COLO668 (cell line): Measurements from ENCODE around the gene TAX1BP1.
"Not testable (repeated sequence)": the region's sequence is repeated elsewhere in the genome, so short reads cannot be mapped to it uniquely, and the experiment has no call there.

Source experiments
- DNase-seq: peaks from one replicate; lab custom pipeline; 2025; ENCODE audit not compliant: unreplicated experiment; lab: John Stamatoyannopoulos, UW

TAX1BP1 gene

DNA sequence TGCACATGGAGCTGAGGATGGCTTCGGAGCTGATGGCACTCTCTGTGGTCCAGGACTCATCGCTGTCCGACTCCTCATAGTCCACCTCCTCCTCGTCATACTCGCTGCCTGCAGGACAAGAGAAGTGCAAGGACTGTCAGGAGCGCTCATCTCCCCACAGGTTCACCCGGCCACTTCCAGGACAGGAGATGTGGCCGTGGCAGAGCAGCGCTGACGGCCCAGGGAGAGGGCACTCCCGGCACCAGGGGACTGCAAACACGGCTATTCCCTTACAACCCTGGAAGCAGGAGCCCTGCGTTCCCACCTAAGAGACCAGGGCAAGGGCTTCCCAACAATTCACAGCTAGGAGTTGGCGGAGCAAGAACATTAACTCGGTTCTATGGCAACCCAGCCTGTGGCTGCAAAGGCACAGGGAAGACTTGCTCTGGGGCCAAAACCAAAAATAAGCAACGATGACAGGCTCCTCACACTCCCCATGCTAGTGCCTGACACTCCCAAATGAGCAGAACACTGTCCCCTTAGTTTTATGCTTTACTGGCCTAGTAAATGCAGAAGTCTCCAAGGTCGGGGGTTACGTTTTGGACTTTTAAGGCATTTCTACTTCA is 100.9 kb downstream of the TAX1BP1 start:
- DNase-seq = no peak

- no peak for DNase-seq
These were observed 102.2 kb downstream of the TAX1BP1 start for GRCh38 chr7:27842094-27842692.

GRCh38 chr7:27842851-27843250 is 102.9 kb downstream of the TAX1BP1 start:
- DNase-seq = no peak

DNA sequence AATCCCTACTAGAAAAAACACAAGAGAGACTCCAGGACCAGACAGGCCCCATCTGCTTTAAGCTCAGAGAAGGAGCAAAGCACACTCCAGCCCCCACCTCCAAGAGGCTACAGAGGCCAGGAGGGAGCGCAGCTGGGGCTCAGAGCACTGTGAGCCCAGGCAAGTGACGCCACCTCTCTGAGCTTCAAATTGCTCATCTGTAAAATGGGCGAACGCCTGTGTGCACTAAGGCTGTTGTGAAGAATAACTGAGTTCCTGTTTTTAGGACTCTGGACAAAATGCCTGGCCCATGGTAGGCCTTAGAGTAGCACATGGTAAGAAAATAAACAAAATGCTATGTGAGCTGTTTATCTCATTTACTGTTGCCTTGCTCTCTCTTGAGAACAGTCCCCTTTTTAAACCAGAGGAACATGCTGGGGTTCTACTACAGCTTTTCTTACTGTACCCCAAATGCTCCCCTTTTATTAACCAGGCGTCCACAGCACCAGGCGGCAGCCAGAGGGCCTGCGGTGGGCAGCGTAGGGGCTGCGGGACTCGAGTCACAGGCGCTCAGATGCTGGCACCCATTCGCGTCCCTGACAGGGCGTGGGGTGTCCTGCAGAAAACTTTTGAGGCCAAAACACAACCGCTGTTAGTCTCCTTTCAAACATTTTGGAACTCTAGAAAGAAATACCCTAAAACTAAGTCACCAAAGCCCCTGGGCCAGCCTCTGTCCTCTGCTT is 103.8 kb downstream of the TAX1BP1 start:
- DNase-seq = no peak

- DNase-seq = no peak
These were observed 106.4 kb downstream of the TAX1BP1 start for GRCh38 chr7:27846388-27846787.

DNA sequence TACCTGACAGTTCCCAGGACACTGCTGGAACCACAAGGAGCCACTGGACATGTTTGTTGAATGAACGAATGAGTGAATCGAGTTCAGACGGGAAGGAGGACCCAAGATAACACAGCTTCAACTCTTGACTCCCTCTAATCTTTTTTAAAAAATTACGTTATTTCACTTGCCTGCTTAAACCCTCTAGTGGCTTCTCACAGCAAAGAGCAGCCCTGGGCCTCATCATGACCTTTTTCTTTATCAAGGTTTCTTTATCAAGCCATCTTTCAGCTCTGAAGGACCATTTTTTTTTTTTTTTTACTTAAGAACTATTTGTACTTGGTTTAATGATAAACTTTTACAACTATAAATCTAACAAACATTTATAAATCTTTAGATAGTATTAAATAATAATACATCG is 110.6 kb downstream of the TAX1BP1 start:
- no peak for DNase-seq

DNA sequence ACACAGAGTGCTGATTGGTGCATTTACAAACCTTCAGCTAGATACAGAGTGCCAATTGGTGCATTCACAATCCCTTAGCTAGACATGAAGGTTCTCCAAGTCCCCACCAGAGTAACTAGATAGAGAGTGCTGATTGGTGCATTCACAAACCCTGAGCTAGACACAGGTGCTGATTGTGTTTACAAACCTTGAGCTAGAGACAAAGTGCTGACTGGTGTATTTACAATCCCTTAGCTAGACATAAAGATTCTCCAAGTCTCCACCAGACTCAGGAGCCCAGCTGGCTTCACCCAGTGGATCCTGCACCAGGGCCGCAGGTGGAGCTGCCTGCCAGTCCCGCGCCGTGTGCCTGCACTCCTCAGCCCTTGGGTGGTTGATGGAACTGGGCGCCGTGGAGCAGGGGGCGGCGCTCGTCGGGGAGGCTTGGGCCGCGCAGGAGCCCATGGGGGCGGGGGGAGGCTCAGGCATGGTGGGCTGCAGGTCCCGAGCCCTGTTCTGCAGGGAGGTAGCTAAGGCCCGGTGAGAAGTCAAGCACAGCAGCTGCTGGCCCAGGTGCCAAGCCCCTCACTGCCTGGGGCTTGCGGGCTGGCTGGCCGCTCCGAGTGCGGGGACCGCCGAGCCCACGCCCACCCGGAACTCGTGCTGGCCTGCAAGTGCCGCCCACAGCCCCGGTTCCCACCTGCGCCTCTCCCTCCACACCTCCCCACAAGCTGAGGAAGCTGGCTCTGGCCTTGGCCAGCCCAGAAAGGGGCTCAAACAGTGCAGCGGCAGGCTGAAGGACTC is 116.9 kb downstream of the TAX1BP1 start:
- not testable (repeated sequence) for DNase-seq

DNA sequence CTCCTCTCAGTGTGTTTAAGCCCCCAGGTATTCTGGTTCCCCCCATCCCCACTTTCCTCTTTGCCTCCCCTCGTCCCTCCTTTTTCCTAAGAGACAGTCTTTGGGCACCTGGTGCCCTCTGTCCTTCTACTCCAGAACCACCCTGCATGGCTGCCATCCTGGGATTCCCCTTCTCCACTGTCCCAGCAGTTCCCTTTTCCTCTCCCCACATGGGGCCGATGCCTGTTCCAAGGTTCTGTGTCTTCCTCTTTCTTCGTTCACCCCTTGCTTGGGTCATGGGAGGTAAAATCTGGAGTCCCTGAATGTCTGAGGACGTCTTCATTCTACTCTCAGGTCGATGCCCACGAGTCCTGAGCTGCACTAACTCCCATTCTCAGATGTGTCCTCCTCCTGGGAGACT is 120.8 kb downstream of the TAX1BP1 start:
- DNase-seq = no peak

GRCh38 chr7:27861747-27862146 is 121.8 kb downstream of the TAX1BP1 start:
- DNase-seq = no peak

DNA sequence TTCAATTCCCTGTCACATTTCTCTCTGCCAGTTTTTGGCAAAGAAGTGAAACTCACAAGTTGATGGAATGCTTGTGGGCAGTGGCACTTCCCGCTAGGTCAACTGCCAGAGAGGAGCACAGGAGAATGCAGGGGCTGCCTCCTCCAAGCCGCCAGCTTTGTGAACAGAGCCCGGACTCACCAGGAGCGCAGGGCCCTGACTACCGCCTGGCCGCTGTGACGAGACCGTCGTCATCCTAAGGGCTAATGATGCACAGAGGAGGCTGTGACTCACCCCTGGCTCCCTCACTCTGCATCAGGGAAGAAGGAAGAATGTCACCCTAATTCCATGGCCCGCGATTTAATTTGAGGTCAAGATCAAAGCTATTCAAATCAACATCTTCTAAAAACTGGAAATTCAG is 123.9 kb downstream of the TAX1BP1 start:
- no peak for DNase-seq

DNA sequence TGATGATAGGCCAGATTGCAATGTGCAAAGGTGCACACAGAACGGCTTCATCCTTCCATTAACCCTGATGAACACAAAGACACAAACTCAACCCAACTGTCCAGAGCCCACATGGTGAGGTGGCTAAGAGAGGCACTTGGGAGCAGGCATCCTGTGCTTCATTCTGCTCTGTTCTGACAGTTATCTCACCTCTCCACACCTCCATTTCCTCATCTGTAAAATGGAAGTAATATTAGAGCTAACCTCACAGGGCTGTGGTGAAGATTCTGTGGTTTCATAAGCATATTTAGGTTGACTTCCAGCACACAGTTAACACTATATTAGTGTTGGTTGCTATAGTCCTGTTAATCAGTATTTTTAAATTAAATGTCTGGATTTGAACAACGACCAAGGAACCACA is 126.3 kb downstream of the TAX1BP1 start:
- no peak for DNase-seq

DNA sequence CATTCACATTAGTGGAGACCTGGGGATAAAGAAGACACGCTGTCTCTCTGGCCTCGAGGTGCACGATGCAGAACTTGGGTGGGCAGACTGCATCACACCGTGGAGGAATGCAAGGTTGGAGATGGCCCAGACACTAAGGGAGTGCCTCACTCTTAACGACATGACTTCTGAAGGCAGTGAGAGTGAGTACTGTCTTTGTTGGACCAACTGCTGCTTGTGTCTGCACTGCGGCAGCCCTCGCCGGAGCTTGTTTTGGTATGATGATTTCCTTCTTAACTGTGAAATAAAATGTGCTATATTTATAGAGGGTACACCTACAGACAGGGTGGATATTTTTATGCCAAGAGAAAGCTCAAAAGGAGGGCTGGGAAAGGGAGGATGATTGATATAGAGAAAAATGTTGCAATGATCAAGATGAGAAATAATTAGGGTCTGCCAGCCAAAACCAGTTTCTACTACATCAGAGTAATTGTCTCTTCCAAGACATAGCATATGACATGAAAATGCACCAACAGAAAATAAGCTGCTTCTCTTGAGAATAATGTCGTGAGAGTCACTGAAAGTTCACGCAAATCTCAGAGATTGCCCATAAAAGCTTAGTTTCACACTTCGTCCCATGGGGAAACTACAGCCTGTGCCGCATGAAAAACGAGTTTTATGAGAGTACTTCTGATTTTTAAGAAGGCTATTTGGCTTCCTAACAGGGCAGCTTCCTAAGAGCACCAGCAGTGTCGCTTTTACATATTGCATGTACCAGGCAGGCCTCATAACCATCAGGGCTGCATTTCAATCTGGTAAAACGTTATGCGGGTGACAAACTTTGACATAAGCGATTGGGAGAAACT is 127.1 kb downstream of the TAX1BP1 start:
- no peak for DNase-seq

DNA sequence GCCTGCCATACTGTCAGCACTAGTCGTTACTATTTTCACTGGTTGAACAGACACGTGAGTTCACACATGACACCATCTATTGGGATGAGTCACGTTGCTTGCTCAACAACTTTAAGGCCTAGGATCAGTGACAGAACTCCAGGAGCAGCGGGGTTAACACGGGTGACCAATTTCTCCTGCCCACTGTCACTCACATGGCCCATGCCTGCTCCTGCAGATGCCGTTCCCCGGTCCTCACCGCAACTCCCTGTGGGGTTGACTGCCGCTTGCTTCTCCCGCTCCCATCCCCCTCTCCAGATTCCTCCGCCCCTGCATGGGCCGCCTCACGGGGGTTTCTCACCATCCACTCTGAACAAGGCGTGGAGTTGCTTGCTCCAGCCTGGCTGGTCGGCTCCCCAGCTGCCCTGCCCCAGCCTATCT is 128.2 kb downstream of the TAX1BP1 start:
- DNase-seq = no peak

DNA sequence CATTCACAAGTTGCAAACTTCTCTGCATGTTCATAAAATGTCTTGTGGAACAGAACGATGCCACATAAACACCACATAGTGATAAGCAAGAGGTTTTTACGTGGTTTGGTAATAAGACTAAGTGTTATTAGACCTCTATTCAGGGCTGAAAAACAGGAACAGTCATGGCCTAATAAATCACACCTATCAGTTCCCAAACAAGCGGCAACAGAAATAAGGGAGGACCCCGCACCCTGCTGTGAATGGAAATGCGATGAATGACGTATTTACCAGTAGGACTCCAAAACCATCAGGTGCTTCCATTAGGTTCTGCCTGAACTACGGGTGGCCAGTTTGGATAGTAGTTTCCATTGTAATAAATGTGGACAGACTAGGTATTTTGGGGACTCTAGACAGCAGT is 129.1 kb downstream of the TAX1BP1 start:
- no peak for DNase-seq

DNA sequence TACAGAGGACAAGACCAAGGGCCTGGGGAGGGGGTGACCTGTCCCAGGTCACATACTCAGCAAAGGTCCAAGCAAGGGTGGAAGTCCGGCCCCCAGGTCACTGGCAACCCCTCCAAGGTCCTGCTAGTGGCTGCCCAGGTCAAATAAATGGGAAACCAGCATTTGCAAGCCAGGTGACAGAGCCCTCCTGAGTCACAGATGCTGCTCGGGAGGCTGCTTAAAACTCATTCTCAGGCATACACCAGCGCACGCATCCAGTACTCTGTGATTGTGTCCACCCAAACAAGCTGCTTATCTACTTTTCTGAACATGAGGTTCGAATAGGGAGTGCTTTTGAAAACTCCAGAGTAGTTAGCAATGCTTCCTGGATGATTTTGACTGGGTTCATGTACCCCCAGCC is 130.6 kb downstream of the TAX1BP1 start:
- no peak for DNase-seq

- no peak for DNase-seq
These were observed 131.1 kb downstream of the TAX1BP1 start for GRCh38 chr7:27871086-27871485.

DNA sequence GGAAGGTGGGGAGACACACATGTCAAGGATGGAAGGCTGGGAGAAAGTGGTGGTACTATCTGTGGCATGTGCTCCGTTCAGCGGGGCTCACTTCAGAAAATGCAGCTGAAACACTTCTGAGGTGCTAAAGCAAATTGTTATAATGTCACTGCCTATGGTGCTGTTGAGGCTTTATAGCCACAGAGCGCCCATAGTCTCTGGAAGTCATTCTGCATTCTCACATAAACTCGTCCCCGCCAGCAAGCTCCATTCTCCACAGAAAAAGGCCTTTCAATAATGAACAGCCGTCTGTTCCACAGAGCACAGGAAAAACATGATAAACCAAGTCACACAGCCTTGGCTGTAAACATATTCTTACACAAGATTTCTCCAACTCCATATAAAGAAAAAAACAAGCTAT is 131.9 kb downstream of the TAX1BP1 start:
- no peak for DNase-seq

- DNase-seq = no peak
These were observed 132.7 kb downstream of the TAX1BP1 start for GRCh38 chr7:27872356-27873275.

- DNase-seq = no peak
These were observed 134.3 kb downstream of the TAX1BP1 start for GRCh38 chr7:27873981-27874957.
